ENCODE results near the gene CHRM4. TPM values are rescaled to one million over a fixed set of nuclear protein-coding genes. Genes with fewer than 3 reads are reported as not detected.

CHRM4 gene
- total and polyA plus RNA-seq, 4 experiments from 2014 or later = 0.12 to 0.16 TPM; not detected in 2

Small RNA genes within 50 kb of the gene (microRNA-seq; reads per million reads assigned to microRNA genes)
- not detected for gene MIR4688 (ENCODE audit: borderline microRNAs expressed, borderline number of aligned reads, borderline replicate concordance)

Other genes starting within 250 kb of the CHRM4 start
- gene CREB3L1, start 114.1 kb downstream of the CHRM4 start, total RNA-seq = not detected
- not detected for gene CREB3L1, start 114.1 kb downstream of the CHRM4 start, polyA plus RNA-seq
- 100 to 1,000 TPM; 230 to 235 TPM for gene DGKZ, start 44.3 kb downstream of the CHRM4 start, total RNA-seq
- gene DGKZ, start 44.3 kb downstream of the CHRM4 start, polyA plus RNA-seq = 10 to 100 TPM; 34.8 to 78.9 TPM
- gene MDK, start 10.1 kb downstream of the CHRM4 start, total RNA-seq = 1 to 10 TPM; 4.7 to 5.6 TPM
- not detected for gene MDK, start 10.1 kb downstream of the CHRM4 start, polyA plus RNA-seq
- 10 to 100 TPM; 40.8 to 43.9 TPM for gene AMBRA1, start 202.2 kb upstream of the CHRM4 start, total RNA-seq
- gene AMBRA1, start 202.2 kb upstream of the CHRM4 start, polyA plus RNA-seq = 10 to 100 TPM in 1 of 2 donors, 1 to 10 TPM in 1; 5.9 to 20.0 TPM
- 1 to 10 TPM; 7.2 to 9.4 TPM for gene HARBI1, start 225.5 kb upstream of the CHRM4 start, total RNA-seq
- gene HARBI1, start 225.5 kb upstream of the CHRM4 start, polyA plus RNA-seq = 10 to 100 TPM in 1 of 2 donors, 1 to 10 TPM in 1; 8.7 to 10.6 TPM
- gene ATG13, start 225.8 kb upstream of the CHRM4 start, total RNA-seq = 10 to 100 TPM; 86.0 to 96.2 TPM
- gene ATG13, start 225.8 kb upstream of the CHRM4 start, polyA plus RNA-seq = 10 to 100 TPM; 64.2 to 66.0 TPM

Measured in CD4-positive, alpha-beta memory T cell (primary cell).